Measurements from ENCODE around the gene AP1S1.
"Not testable (repeated sequence)": the region's sequence is repeated elsewhere in the genome, so short reads cannot be mapped to it uniquely, and the experiment has no call there.

AP1S1 gene

GRCh38 chr7:101203740-101204738, 49.8 kb downstream of the AP1S1 start:
- DNase-seq, result not testable (repeated sequence)

DNA sequence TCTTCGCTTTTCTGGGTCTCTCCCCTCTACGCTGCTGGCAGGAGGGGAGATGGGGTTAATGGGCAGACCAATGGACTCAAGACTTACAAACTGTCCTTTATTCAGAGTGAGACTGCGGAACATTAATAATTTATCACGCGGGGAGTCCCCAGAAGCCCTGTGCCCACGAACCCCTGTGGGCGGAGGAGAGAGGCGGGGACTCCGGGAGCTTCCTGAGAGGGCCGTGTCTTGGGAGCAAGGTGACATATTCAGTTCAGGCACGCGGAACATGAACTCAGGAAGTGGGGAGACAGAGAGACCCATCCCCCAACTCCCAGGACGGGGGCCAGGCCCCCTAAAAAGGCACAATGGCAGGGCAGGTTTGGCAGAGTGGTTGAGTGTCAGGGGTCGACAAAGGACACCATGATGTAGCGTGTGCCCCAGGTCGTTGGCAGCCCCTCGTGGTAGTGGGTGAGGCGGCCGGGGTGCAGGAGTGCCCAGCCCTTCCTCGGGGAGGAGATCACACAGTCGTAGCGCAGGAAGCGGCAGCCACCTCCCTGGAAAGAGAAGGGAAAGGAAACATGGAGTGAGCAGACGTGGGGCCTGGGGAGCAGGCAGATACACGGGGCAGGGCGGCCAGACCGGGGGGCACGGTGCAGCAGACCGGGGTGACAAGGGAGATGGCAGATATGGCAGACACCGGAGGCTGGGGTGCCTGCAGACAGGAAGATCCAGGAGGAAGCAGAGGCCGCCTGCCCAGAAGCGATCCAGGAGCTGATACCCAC, 51.8 kb downstream of the AP1S1 start:
- DNase-seq, result no peak

DNA sequence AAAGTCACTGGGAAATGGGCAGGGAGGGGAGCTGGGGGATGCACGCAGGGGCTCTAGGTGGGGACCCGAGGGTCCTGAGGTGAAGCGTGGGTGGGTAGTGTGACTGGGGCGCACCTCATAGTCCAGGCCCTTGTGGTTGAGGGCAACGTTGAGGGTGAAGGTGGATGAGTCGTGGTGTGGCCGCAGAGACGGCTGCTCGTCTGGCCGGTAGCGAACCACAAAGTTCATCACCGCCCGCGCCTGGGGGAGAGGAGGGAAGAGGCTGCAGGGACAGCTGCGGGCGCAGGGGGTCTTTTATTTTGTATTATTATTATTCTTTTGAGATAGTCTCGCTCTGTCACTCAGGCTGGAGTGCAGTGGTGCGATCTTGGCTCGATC, 52.4 kb downstream of the AP1S1 start:
- DNase-seq, result no peak

- no peak for DNase-seq
These were observed 53.2 kb downstream of the AP1S1 start for GRCh38 chr7:101207459-101207858.

- no peak for DNase-seq
These were observed 54.5 kb downstream of the AP1S1 start for GRCh38 chr7:101208794-101209193.

DNA sequence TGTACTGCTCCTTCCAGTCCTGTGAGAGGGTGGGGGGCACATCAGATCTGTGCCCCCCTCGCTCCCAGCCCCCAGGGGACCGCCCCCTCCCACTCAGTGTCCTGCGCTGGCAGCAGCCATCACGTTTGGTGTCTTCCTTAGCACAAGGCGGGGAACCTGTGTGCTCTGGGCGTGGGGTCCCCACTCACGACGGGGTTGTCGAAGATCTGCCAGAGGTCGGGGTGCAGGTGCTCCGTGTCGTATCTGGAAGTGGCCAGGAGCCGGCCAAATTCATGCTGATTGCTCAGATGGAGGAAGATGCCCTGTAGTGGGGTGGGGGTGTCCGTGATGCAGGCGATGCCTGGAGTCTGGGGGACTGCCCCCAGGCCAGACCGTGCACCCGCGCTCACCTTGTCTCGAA, 55.9 kb downstream of the AP1S1 start:
- DNase-seq, result no peak
